K562 (cell line): ENCODE data around the gene TCEANC2. TPM values are rescaled to one million over a fixed set of nuclear protein-coding genes. Genes with fewer than 3 reads are reported as not detected.

Experiments
- ATAC-seq: fragments of 200-7000 bp; cut with Tn5 transposase; 3 replicates; pipeline ENCODE4 v1.9.1; 2020; ENCODE audit warnings: moderate library complexity
- BruUV-seq: library from RNA; stranded (reverse); fragments of 400-500 nt; replicated peaks from 2 replicates; lab custom pipeline; 2021; lab: Mats Ljungman, UMichigan
- CTCF ChIA-PET: fragments of 300-600 bp; formaldehyde crosslinking; extraction: SDS; loops from one replicate; lab custom pipeline; 2021; ENCODE audit warnings: low intra/inter-chr PET ratio; lab: Yijun Ruan, JAX
- POLR2A ChIA-PET: fragments of 300-600, 350-650 bp; sonication (Branson Sonifier 250); formaldehyde crosslinking; extraction: SDS; loops from one replicate; lab custom pipeline; 2021; ENCODE audit warnings: antibody characterized with exemption, inconsistent platforms; lab: Yijun Ruan, JAX
- DNase-seq, 4 experiments: peaks; one replicate each; pipeline versions ENCODE4 v3.0.0 to v3.0.0-alpha.2; 2011 to 2018; ENCODE audit warnings: low spot score in 3 of 4, mixed read lengths in 3 of 4; ENCODE audit errors: extremely low read depth in 1 of 4
- FAIRE-seq: peaks from 2 replicates; lab custom pipeline; 2011; peaks lifted over from hg19 to GRCh38; lab: Jason Lieb, UNC
- H2AFZ ChIP-seq: 2 replicates; pipeline ENCODE4 v1.6.0; 2011; ENCODE audit warnings: low read depth, low read length, control low read depth, inconsistent platforms
- H3K27ac ChIP-seq: fragments of 200-600 bp; 3 replicates; pipeline ENCODE4 v1.8.0; 2011; ENCODE audit warnings: low read depth, mild to moderate bottlenecking, control low read depth, inconsistent platforms, low read length, moderate library complexity, mixed read lengths; ENCODE audit errors: extremely low read depth
- H3K27me3 ChIP-seq, 2 experiments: fragments of 300-600 bp in 1 of 2; 2 replicates in 1 of 2; 3 replicates in 1 of 2; pipeline versions ENCODE4 v1.6.0 to v1.8.0; 2011; ENCODE audit warnings: inconsistent platforms in 2 of 2, low read length in 2 of 2, mild to moderate bottlenecking in 1 of 2, mixed read lengths in 1 of 2, moderate library complexity in 1 of 2; ENCODE audit not compliant: control insufficient read depth in 2 of 2, insufficient read depth in 2 of 2
- H3K36me3 ChIP-seq: fragments of 300-600 bp; 3 replicates; pipeline ENCODE4 v1.8.0; 2011; ENCODE audit warnings: mild to moderate bottlenecking, low read length, inconsistent platforms; ENCODE audit not compliant: control insufficient read depth, insufficient read depth
- H3K4me1 ChIP-seq, 2 experiments: fragments of 200-600 bp in 1 of 2; replicated peaks in 1 of 2; 2 replicates in 1 of 2; 3 replicates in 1 of 2; pipeline versions ENCODE4 v1.5.1 to v1.8.0; 2011; ENCODE audit warnings: inconsistent platforms in 2 of 2, low read length in 2 of 2, mild to moderate bottlenecking in 1 of 2, mixed read lengths in 1 of 2, moderate library complexity in 1 of 2; ENCODE audit not compliant: control insufficient read depth in 2 of 2, insufficient read depth in 2 of 2
- H3K4me2 ChIP-seq: 2 replicates; pipeline ENCODE4 v1.6.1; 2011; ENCODE audit warnings: low read length, control low read depth, inconsistent platforms, mixed read lengths; ENCODE audit not compliant: insufficient read depth
- H3K4me3 ChIP-seq: fragments of 200-600 bp; sonication (generic), shearing (Covaris generic); 2 replicates; pipeline ENCODE4 v1.5.1; 2016; ENCODE audit warnings: control low read depth, inconsistent platforms
- H3K79me2 ChIP-seq: fragments of 200-600 bp; 3 replicates; pipeline ENCODE4 v1.8.0; 2011; ENCODE audit warnings: low read length, inconsistent platforms; ENCODE audit not compliant: control insufficient read depth, insufficient read depth
- H3K9ac ChIP-seq, 2 experiments: 2 replicates each; pipeline versions ENCODE4 v1.6.0 to v1.6.1; 2011; ENCODE audit warnings: low read depth in 2 of 2, low read length in 2 of 2, control low read depth in 1 of 2, inconsistent platforms in 1 of 2, mild to moderate bottlenecking in 1 of 2, mixed read lengths in 1 of 2; ENCODE audit not compliant: insufficient read depth in 1 of 2
- H3K9me1 ChIP-seq: one replicate; pipeline ENCODE4 v1.6.0; 2011; ENCODE audit warnings: inconsistent platforms, mild to moderate bottlenecking, low read length, moderate library complexity; ENCODE audit not compliant: control insufficient read depth, insufficient read depth
- H3K9me3 ChIP-seq: replicated peaks from 2 replicates; pipeline ENCODE4 v1.5.1; 2011; ENCODE audit warnings: low read depth, low read length, inconsistent platforms; ENCODE audit not compliant: control insufficient read depth, insufficient read depth
- H4K20me1 ChIP-seq: replicated peaks from 2 replicates; pipeline ENCODE4 v1.6.1; 2011; ENCODE audit warnings: low read length, inconsistent platforms, mixed read lengths; ENCODE audit not compliant: control insufficient read depth, insufficient read depth
- ARHGAP35 ChIP-seq: fragments of 450-650 bp; IDR thresholded peaks from 2 replicates; pipeline ENCODE4 v1.6.1; 2018; ENCODE audit not compliant: partially characterized antibody
- ATF7 ChIP-seq: fragments of 450-650 bp; IDR thresholded peaks from 2 replicates; pipeline ENCODE4 v1.7.1; 2014; ENCODE audit warnings: mild to moderate bottlenecking, moderate library complexity
- CHD1 ChIP-seq: fragments of 200-600 bp; sonication (generic); IDR thresholded peaks from one replicate; pipeline ENCODE4 v1.6.1; 2012; ENCODE audit warnings: mild to moderate bottlenecking, moderate library complexity, low read length, inconsistent platforms
- ERF ChIP-seq: fragments of 450-650 bp; formaldehyde crosslinking; IDR thresholded peaks from 2 replicates; pipeline ENCODE4 v1.4.0; 2020; ENCODE audit warnings: mild to moderate bottlenecking, mixed read lengths
- IFI16 ChIP-seq: fragments of 250-450 bp; sonication (Bioruptor Pico); IDR thresholded peaks from 2 replicates; pipeline ENCODE4 v2.1.2; 2022; ENCODE audit warnings: mild to moderate bottlenecking, inconsistent platforms
- RFX7 ChIP-seq: fragments of 250-450 bp; sonication (Bioruptor Pico); IDR thresholded peaks from 2 replicates; pipeline ENCODE4 v1.5.1; 2021; ENCODE audit warnings: mild to moderate bottlenecking
- SMAD1 ChIP-seq: fragments of 150-350 bp; IDR thresholded peaks from 2 replicates; pipeline ENCODE4 v1.6.1; 2014; ENCODE audit warnings: low read length, low read depth; ENCODE audit not compliant: partially characterized antibody
- ZNF184 ChIP-seq: sonication (generic); formaldehyde crosslinking; IDR thresholded peaks from 2 replicates; pipeline ENCODE4 v1.5.0; 2020; ENCODE audit warnings: missing genetic modification reagents
- ZNF707 ChIP-seq: fragments of 250-450 bp; sonication (Bioruptor Pico); conservative IDR thresholded peaks from 2 replicates; pipeline ENCODE4 v1.8.0; 2022; ENCODE audit warnings: inconsistent platforms, mild to moderate bottlenecking, moderate library complexity
- ZNF780A ChIP-seq: fragments of 250-450 bp; sonication (Bioruptor Pico); IDR thresholded peaks from 2 replicates; pipeline ENCODE4 v1.5.0; 2021; ENCODE audit warnings: mild to moderate bottlenecking
- WGBS: fragments of 100-300 bp; shearing (Covaris generic); methylation state at CpG from one replicate; pipeline ENCODE4 v1.1.6; 2016; ENCODE audit warnings: low coverage, mixed read lengths; ENCODE audit not compliant: insufficient coverage; ENCODE audit errors: missing lambda C conversion rate; 5-methylcytosine and 5-hydroxymethylcytosine counted together
- in situ Hi-C: fragments of 300-500 bp; cut with MboI; formaldehyde crosslinking; loops from 4 replicates; pipeline ENCODE4 v1.15.0; 2018; ENCODE audit warnings: inconsistent platforms, mixed read lengths
- intact Hi-C: fragments of 100-400 bp; cut with micrococcal nuclease; formaldehyde crosslinking; loops from 2 replicates; pipeline ENCODE4 v1.14.2; 2022
- polyA plus RNA-seq, 8 experiments: library from polyadenylated mRNA; depleted of rRNA in 4 of 8; stranded (reverse) in 5 of 8; unstranded in 3 of 8; fragments of >200 nt; fragmentation: Nextera tagmentation in 2 of 8; fragmentation: Illumina TruSeq in 1 of 8; extraction: Ambion mirVana in 2 of 8; extraction: Trizol in 1 of 8; gene quantifications; 2 replicates each; pipeline versions ENCODE4 v1.2.1 to v1.2.3, GENCODE V29; 2011 to 2014; ENCODE audit warnings: inconsistent platforms in 1 of 8, missing spikeins in 1 of 8
- total RNA-seq, 7 experiments: library from RNA; depleted of rRNA in 6 of 7; stranded (reverse); fragments of >200 nt in 6 of 7; fragmentation: Illumina TruSeq in 2 of 7; extraction: Trizol in 2 of 7; gene quantifications; 2 replicates each; pipeline versions ENCODE4 v1.2.1 to v1.2.3, GENCODE V29; 2011 to 2021; ENCODE audit warnings: low replicate concordance in 1 of 7
- TF ChIP-seq, protein P1 (sequence below): IDR thresholded peaks from 2 replicates; pipeline ENCODE4 v1.6.1; 2014; ENCODE audit warnings: antibody characterized with exemption
- TF ChIP-seq, protein P2 (sequence below): fragments of 250-450 bp; sonication (Bioruptor Pico); IDR thresholded peaks from 2 replicates; pipeline ENCODE4 v1.4.0; 2020; ENCODE audit warnings: mild to moderate bottlenecking, moderate library complexity
- TF ChIP-seq, protein P3 (sequence below): sonication (generic); formaldehyde crosslinking; IDR thresholded peaks from 2 replicates; pipeline ENCODE4 v1.8.1; 2023; ENCODE audit warnings: mild to moderate bottlenecking, missing genetic modification reagents
- TF ChIP-seq, protein P4 (sequence below): sonication (generic); formaldehyde crosslinking; IDR thresholded peaks from 2 replicates; pipeline ENCODE4 v1.8.0; 2022; ENCODE audit warnings: mild to moderate bottlenecking, missing genetic modification reagents

Gene TCEANC2
- total and polyA plus RNA-seq, 9 of the 15 experiments (the other 6 are each of a cell fraction or from before 2014, with no cell fraction given): 3.3 to 10.2 (median 7.0) TPM

DNA sequence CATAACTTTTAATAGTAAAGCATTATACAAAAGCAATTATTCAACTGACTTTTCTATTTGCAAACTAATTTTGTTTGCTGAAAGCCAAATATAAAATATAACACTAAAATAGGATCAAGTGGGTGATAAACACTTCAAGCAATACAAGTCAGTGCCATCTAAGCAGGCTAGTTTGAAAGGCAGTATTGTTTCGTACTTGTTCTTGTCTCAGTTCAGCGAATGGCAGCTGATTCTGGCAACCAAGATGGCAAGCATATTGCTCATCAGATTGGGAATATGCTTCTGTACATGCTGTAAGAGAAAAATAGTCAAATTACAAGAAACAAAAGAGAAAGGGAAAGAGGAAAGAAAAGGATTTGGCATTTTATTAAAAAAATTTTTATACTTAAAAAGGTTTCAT is 7.9 kb upstream of the TCEANC2 start:
- POLR2A ChIA-PET: no interaction called here
- Histone ChIP-seq H3K36me3 (peaks cover 49% of the 10 kb centered on the region), H3K9me1 (no peaks in the 10 kb centered on the region), H3K4me2 (no peak overlapping the region), H3K9me3 (no peaks in the 10 kb centered on the region), H3K79me2 (peaks cover 43% of the 10 kb centered on the region), H3K4me3 (no peak overlapping the region), H4K20me1 (no peaks in the 10 kb centered on the region), H3K4me1 (peaks cover 0 to 2% of the 10 kb centered on the region in 2 experiments; a peak in 3 of 5 replicates), H2AFZ (no peak overlapping the region), H3K27me3 (no peaks in the 10 kb centered on the region), H3K9ac (no peak overlapping the region), H3K27ac (no peak overlapping the region)
- no TSS peak for BruUV-seq
- intact Hi-C loops: no loop called here
- ATAC-seq: no peak
- CTCF ChIA-PET: interaction anchor here (0.5 kb wide), 1 partner anchor 184 kb away, joined by 3 read pairs; no protein-coding TSS in a partner anchor
- no peak for FAIRE-seq
- DNase-seq: no peak
- 83% methylated on average over 2 of the region's 2 CpGs for WGBS
- in situ Hi-C loops: no loop called here
- TF ChIP-seq, protein P1, sequence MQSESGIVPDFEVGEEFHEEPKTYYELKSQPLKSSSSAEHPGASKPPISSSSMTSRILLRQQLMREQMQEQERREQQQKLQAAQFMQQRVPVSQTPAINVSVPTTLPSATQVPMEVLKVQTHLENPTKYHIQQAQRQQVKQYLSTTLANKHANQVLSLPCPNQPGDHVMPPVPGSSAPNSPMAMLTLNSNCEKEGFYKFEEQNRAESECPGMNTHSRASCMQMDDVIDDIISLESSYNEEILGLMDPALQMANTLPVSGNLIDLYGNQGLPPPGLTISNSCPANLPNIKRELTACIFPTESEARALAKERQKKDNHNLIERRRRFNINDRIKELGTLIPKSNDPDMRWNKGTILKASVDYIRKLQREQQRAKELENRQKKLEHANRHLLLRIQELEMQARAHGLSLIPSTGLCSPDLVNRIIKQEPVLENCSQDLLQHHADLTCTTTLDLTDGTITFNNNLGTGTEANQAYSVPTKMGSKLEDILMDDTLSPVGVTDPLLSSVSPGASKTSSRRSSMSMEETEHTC: no peak
- TF ChIP-seq, protein P2, sequence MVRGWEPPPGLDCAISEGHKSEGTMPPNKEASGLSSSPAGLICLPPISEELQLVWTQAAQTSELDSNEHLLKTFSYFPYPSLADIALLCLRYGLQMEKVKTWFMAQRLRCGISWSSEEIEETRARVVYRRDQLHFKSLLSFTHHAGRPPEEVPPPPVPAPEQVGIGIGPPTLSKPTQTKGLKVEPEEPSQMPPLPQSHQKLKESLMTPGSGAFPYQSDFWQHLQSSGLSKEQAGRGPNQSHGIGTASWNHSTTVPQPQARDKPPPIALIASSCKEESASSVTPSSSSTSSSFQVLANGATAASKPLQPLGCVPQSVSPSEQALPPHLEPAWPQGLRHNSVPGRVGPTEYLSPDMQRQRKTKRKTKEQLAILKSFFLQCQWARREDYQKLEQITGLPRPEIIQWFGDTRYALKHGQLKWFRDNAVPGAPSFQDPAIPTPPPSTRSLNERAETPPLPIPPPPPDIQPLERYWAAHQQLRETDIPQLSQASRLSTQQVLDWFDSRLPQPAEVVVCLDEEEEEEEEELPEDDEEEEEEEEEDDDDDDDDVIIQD (CRISPR knock-in tag): no peak
- TF ChIP-seq ATF7 (no peak), ERF (CRISPR knock-in tag) (no peak), ARHGAP35 (no peak), ZNF780A (CRISPR knock-in tag) (no peak), RFX7 (no peak), CHD1 (no peak), ZNF707 (CRISPR knock-in tag) (no peak), SMAD1 (no peak), IFI16 (CRISPR knock-in tag) (no peak), ZNF184 (CRISPR knock-in tag) (no peak)
- TF ChIP-seq, protein P3, sequence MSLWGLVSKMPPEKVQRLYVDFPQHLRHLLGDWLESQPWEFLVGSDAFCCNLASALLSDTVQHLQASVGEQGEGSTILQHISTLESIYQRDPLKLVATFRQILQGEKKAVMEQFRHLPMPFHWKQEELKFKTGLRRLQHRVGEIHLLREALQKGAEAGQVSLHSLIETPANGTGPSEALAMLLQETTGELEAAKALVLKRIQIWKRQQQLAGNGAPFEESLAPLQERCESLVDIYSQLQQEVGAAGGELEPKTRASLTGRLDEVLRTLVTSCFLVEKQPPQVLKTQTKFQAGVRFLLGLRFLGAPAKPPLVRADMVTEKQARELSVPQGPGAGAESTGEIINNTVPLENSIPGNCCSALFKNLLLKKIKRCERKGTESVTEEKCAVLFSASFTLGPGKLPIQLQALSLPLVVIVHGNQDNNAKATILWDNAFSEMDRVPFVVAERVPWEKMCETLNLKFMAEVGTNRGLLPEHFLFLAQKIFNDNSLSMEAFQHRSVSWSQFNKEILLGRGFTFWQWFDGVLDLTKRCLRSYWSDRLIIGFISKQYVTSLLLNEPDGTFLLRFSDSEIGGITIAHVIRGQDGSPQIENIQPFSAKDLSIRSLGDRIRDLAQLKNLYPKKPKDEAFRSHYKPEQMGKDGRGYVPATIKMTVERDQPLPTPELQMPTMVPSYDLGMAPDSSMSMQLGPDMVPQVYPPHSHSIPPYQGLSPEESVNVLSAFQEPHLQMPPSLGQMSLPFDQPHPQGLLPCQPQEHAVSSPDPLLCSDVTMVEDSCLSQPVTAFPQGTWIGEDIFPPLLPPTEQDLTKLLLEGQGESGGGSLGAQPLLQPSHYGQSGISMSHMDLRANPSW (CRISPR knock-in tag): no peak
- TF ChIP-seq, protein P4, sequence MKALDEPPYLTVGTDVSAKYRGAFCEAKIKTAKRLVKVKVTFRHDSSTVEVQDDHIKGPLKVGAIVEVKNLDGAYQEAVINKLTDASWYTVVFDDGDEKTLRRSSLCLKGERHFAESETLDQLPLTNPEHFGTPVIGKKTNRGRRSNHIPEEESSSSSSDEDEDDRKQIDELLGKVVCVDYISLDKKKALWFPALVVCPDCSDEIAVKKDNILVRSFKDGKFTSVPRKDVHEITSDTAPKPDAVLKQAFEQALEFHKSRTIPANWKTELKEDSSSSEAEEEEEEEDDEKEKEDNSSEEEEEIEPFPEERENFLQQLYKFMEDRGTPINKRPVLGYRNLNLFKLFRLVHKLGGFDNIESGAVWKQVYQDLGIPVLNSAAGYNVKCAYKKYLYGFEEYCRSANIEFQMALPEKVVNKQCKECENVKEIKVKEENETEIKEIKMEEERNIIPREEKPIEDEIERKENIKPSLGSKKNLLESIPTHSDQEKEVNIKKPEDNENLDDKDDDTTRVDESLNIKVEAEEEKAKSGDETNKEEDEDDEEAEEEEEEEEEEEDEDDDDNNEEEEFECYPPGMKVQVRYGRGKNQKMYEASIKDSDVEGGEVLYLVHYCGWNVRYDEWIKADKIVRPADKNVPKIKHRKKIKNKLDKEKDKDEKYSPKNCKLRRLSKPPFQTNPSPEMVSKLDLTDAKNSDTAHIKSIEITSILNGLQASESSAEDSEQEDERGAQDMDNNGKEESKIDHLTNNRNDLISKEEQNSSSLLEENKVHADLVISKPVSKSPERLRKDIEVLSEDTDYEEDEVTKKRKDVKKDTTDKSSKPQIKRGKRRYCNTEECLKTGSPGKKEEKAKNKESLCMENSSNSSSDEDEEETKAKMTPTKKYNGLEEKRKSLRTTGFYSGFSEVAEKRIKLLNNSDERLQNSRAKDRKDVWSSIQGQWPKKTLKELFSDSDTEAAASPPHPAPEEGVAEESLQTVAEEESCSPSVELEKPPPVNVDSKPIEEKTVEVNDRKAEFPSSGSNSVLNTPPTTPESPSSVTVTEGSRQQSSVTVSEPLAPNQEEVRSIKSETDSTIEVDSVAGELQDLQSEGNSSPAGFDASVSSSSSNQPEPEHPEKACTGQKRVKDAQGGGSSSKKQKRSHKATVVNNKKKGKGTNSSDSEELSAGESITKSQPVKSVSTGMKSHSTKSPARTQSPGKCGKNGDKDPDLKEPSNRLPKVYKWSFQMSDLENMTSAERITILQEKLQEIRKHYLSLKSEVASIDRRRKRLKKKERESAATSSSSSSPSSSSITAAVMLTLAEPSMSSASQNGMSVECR (CRISPR knock-in tag): no peak
